Right lobe of liver (tissue), 6 donors: ENCODE results near the gene EIF2D. TPM values are rescaled to one million over a fixed set of nuclear protein-coding genes. Genes with fewer than 3 reads are reported as not detected.
"Not testable (repeated sequence)": the region's sequence is repeated elsewhere in the genome, so short reads cannot be mapped to it uniquely, and the experiment has no call there.

ENCODE experiments used
- ATAC-seq, 4 donors: fragments of 200-7000 bp; cut with Tn5 transposase; one replicate each; pipeline ENCODE4 v1.9.1; 2020; ENCODE audit warnings: mild to moderate bottlenecking in 4 of 4, moderate library complexity in 4 of 4
- DNase-seq, 3 donors: peaks; one replicate each; pipeline ENCODE4 v3.0.0-alpha.2; 2020
- H3K27ac ChIP-seq, 3 donors: fragments of 200-600 bp; one replicate each; pipeline ENCODE4 v1.8.0; 2022
- H3K27me3 ChIP-seq, 2 donors: fragments of 200-600 bp; one replicate each; pipeline ENCODE4 v1.8.0; 2022
- H3K36me3 ChIP-seq, 4 donors: fragments of 200-600 bp; sonication (generic) in 1 of 4; one replicate each; pipeline versions ENCODE4 v1.5.1 to v1.8.0; 2017 to 2022; ENCODE audit warnings: control low read depth in 1 of 4
- H3K4me1 ChIP-seq, 4 donors: fragments of 200-600 bp; sonication (generic) in 1 of 4; one replicate each; pipeline versions ENCODE4 v1.5.1 to v1.8.0; 2017 to 2022; ENCODE audit warnings: control low read depth in 1 of 4
- H3K4me3 ChIP-seq, 3 donors: fragments of 200-600 bp; one replicate each; pipeline ENCODE4 v1.8.0; 2022
- H3K9me3 ChIP-seq, 4 donors: fragments of 200-600 bp; sonication (generic) in 1 of 4; one replicate each; pipeline versions ENCODE4 v1.5.1 to v1.8.0; 2017 to 2022; ENCODE audit warnings: control low read depth in 1 of 4
- CTCF ChIP-seq, 4 donors: fragments of 200-600 bp in 3 of 4; fragments of 450-650 bp in 1 of 4; IDR thresholded peaks; one replicate each; pipeline versions ENCODE4 v1.5.1 to v1.8.0; 2016 to 2022; ENCODE audit warnings: antibody characterized with exemption in 4 of 4, mild to moderate bottlenecking in 2 of 4
- POLR2A ChIP-seq: fragments of 450-650 bp; IDR thresholded peaks from one replicate; pipeline ENCODE4 v1.6.1; 2017; ENCODE audit warnings: antibody characterized with exemption, mild to moderate bottlenecking
- WGBS: methylation state at CpG from one replicate; pipeline ENCODE4 v1.1.6; 2018; ENCODE audit warnings: low coverage, low lambda C conversion rate; ENCODE audit not compliant: insufficient coverage; ENCODE audit errors: missing lambda C conversion rate; 5-methylcytosine and 5-hydroxymethylcytosine counted together
- intact Hi-C, 2 donors: fragments of 100-400 bp; cut with DNase I; formaldehyde crosslinking; loops; one replicate each; pipeline versions ENCODE4 v1.11.2 to v1.14.1; 2022
- total RNA-seq, 6 experiments: library from RNA; depleted of rRNA in 2 of 6; stranded (reverse); fragments of >200 nt in 2 of 6; fragmentation: NEBNext Ultra II Directional in 3 of 6; extraction: Animal tissue kit (Norgen Biotek cat#: 25700) in 3 of 6; gene quantifications; one replicate each; pipeline versions ENCODE4 v1.1.0 to v1.2.4, GENCODE V29; 2016 to 2023
- donor health status: DM: no; HTN: yes; CAD: no.
- donor health status: DM: no; HTN: no; CAD: no.
- donor health status: DM: no; HTN: no; CAD: no.
- donor health status: DM: no; HTN: yes; CAD: no.
- donor health status: DM: no; HTN: yes; CAD: no.

EIF2D gene
- total RNA-seq, 6 experiments from 2014 or later = 18.4 to 29.3 (median 24.4) TPM

DNA sequence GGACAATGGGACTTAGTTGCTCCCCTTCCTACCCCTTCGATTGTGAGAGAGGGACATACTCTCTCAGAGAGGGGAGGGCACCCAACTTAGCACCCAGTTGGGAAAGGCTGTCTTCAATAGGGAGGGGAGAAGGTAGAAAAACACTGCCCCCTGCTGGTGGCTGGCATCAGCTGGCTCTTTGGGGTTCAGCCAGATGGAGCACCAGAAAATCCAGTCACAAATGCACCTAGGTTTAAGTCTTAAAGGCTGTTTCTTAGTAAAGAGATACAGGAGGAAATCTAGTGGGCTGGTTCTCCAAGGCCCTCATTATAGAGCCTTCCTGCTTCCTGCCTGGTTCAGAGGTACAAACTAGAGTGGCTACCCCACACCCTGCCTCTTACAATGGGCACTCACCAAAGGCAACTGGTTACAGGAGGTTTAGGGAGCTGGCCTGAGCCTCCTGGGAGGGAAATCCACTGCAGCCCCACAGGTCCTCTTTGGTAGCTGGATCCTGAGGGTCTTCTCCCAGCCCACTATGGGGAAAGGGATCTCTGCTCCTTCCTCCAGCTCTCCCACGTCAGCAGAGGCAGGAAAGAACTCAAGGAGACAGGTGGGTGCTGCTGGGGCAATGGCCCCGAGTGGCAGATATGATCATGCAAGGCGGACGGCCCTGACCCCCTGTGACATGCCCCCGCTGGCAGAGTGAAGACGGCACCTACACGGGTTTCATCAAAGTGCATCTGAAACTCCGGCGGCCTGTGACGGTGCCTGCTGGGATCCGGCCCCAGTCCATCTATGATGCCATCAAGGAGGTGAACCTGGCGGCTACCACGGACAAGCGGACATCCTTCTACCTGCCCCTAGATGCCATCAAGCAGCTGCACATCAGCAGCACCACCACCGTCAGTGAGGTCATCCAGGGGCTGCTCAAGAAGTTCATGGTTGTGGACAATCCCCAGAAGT is 28.3 kb downstream of the EIF2D start:
- Histone ChIP-seq H3K4me3 (no peak overlapping the region), H3K9me3 (no peaks in the 10 kb centered on the region), H3K36me3 (peaks cover 0 to 56% (median 18%) of the 10 kb centered on the region in 4 donors), H3K27ac (no peak overlapping the region), H3K4me1 (no peaks in the 10 kb centered on the region), H3K27me3 (no peaks in the 10 kb centered on the region)
- WGBS = 11% methylated on average over 1 of the region's 16 CpGs
- TF ChIP-seq CTCF (IDR thresholded peaks at IDR 0.05) (peak; percentile 89 to 93 (median 91)), POLR2A (no peak)
- DNase-seq (peak; percentile 71 to 82 (median 72)), ATAC-seq (peak; percentile 55 to 74 (median 70))
- intact Hi-C loops = loop anchor here in 1 of 2 donors (5.0 kb wide), 1 partner anchor 92 kb away; no protein-coding TSS in a partner anchor

GRCh38 chr1:206582971-206583706 is 29.1 kb downstream of the EIF2D start:
- Histone ChIP-seq H3K27ac (no peak overlapping the region), H3K4me1 (no peaks in the 10 kb centered on the region), H3K36me3 (peaks cover 0 to 48% (median 18%) of the 10 kb centered on the region in 4 donors), H3K27me3 (no peaks in the 10 kb centered on the region), H3K4me3 (no peak overlapping the region), H3K9me3 (no peaks in the 10 kb centered on the region)
- intact Hi-C loops = loop anchor here in 1 of 2 donors (5.0 kb wide), 1 partner anchor 91 kb away; no protein-coding TSS in a partner anchor
- DNase-seq (no peak), ATAC-seq (peak in 1 of 4 donors; percentile 2)
- TF ChIP-seq POLR2A = no peak
- no peak for TF ChIP-seq CTCF (IDR thresholded peaks at IDR 0.05)
- 60% methylated on average over 14 of the region's 18 CpGs for WGBS

DNA sequence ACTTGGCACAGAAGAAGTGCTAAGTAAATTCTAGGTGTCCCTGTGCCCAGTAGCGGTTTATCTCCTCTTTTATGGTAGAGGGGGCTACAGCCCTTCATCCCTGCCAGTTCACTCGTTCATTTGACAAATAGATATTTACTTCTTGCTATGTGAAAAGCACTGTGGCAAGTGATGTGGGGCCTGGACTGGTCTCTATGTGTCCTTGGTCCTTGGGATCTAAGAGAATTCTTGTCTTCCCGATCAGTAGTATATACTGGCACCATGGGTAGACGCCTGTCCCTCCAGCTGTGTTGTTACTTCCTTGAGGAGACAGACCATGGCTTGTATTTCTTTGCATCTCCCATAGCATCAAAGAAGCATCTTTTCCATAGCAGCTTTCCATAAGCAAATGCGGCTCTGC is 29.7 kb downstream of the EIF2D start:
- Histone ChIP-seq H3K9me3 (no peaks in the 10 kb centered on the region), H3K4me3 (no peak overlapping the region), H3K27me3 (no peaks in the 10 kb centered on the region), H3K4me1 (no peaks in the 10 kb centered on the region), H3K36me3 (peaks cover 0 to 42% (median 15%) of the 10 kb centered on the region in 4 donors), H3K27ac (no peak overlapping the region)
- intact Hi-C loops = loop anchor here in 1 of 2 donors (5.0 kb wide), 1 partner anchor 90 kb away; no protein-coding TSS in a partner anchor
- ATAC-seq = no peak
- 66% methylated on average over 4 of the region's 5 CpGs for WGBS
- no peak for DNase-seq
- TF ChIP-seq POLR2A (no peak), CTCF (IDR thresholded peaks at IDR 0.05) (no peak)

DNA sequence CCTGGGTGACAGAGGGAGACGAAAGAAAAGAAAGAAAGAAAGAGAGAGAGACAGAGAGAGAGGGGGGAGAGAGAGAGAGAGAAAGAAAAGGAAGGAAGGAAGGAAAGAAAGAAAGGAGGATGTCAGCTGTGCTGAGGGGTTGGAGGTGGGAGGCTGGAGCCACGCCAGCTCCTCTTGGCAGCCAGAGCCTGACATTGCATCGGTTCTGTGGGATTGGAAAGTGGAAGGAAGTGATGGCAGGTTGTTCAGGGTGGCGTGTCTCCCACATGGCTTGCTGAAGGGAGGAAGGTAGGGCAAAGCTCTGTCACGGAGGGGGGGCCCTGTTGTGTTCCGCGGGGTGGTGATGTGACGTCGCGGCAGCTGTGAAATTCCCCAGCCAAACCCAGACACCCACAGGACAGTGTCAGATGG is 30.7 kb downstream of the EIF2D start:
- intact Hi-C loops = loop anchor here in 1 of 2 donors (5.0 kb wide), 1 partner anchor 89 kb away; no protein-coding TSS in a partner anchor
- Histone ChIP-seq H3K4me1 (peaks cover 0 to 6% (median under 1%) of the 10 kb centered on the region in 4 donors), H3K36me3 (peaks cover 0 to 32% (median 12%) of the 10 kb centered on the region in 4 donors), H3K27me3 (no peaks in the 10 kb centered on the region), H3K27ac (no peak overlapping the region), H3K4me3 (no peak overlapping the region), H3K9me3 (no peaks in the 10 kb centered on the region)
- peak; percentile 8 to 34 (median 10) for ATAC-seq
- 55% methylated on average over 3 of the region's 10 CpGs for WGBS
- TF ChIP-seq CTCF (IDR thresholded peaks at IDR 0.05) (no peak), POLR2A (no peak)
- peak in 1 of 3 donors; percentile 52 for DNase-seq

DNA sequence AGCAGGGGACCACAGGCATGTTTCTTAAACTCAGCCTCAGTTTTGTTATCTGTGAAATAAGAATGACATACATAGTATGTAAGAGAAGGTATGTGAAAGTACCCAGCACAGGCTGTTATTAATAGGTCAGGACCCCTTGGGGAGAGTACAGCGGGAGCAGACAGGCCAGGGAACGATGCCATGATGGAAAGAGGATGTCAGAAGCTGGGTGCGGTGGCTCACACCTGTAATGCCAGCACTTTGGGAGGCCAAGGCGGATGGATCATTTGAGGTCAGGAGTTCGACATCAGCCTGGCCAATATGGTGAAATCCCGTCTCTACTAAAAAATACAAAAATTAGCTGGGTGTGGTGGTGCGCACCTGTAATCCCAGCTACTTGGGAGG is 31.2 kb downstream of the EIF2D start:
- ATAC-seq, DNase-seq, H3K4me3 ChIP-seq, H3K27me3 ChIP-seq, H3K4me1 ChIP-seq, H3K9me3 ChIP-seq: not testable (repeated sequence)
- intact Hi-C loops = loop anchor here in 1 of 2 donors (5.0 kb wide), 1 partner anchor 89 kb away; no protein-coding TSS in a partner anchor
- Histone ChIP-seq H3K27ac (peak overlapping the region in 2 of 3 donors; percentile 55 to 61), H3K36me3 (peaks cover 0 to 27% (median 12%) of the 10 kb centered on the region in 4 donors)
- 85% methylated on average over 6 of the region's 7 CpGs for WGBS
